Stimulated activated CD4-positive, alpha-beta T cell treated with anti-CD3 and anti-CD28 coated beads, TNF-alpha, amount 100 ng/mL, for 24 hours (primary cell): Measurements from ENCODE around the gene PTPN7.
"Not testable (repeated sequence)": the region's sequence is repeated elsewhere in the genome, so short reads cannot be mapped to it uniquely, and the experiment has no call there.

Experiments
- DNase-seq, 3 experiments: peaks; one replicate each; pipeline ENCODE4 v3.0.0-alpha.2; 2020; ENCODE audit warnings: low read depth in 3 of 3

Gene PTPN7

DNA sequence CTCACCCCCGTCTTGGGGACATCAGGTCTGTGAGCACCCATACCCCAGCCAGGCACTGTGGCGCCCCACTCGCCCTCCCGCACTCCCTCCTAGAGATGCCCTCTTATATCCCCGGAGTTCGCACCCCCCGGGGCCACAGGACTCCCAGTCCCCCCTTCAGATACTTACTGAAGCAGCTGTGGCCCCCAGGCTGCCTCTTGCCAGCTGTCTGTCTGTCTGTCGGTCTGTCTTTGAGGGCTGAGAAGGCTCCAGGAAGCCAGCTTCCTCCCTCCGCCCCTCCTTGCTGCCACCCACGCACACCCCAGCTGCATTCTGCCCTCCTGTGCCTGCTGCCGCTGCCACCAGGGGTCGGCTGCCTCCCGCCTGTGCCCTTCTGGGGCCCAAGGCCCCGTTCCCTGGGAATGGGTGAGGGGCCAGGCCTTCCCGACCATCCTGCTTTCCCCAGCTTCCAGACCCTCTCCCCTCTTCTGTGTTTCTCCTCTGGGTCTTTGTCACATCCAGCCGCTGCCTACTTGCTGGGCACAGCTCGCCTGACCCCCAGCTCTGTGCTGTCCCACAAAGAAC lies at the start of gene PTPN7:
Gene PTPN7 (minus strand): TSS at position 226 of the 564 bp plus-strand sequence. CDS start 1,200 bp downstream, outside the sequence.
- DNase-seq = peak; percentile 75 to 91 (median 80)

DNA sequence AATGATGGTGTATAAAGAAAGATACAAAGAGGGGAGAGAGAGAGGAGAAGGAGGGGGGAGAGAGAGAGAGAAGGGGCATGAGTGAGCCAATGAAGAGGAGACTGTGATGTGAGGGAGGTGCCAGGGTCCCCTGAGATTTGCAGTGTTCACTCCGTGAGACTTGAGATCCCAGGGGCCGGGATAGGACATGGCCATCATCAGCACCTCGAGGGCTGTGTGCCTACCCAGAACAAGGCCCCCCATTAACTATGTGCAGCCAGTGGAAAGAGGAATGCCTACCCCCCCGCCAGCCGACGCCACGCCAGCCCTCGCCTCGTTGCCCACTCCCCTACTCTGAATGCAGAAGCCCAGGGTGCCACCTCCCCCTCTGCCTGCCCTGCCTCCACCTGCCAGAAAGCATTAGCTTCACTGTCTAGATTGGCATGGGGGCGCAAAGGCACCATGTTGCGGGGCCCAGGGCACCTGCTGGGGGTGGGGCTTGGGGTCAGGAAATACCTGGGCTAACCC lies 48.0 kb upstream of the PTPN7 start:
- DNase-seq = no peak

DNA sequence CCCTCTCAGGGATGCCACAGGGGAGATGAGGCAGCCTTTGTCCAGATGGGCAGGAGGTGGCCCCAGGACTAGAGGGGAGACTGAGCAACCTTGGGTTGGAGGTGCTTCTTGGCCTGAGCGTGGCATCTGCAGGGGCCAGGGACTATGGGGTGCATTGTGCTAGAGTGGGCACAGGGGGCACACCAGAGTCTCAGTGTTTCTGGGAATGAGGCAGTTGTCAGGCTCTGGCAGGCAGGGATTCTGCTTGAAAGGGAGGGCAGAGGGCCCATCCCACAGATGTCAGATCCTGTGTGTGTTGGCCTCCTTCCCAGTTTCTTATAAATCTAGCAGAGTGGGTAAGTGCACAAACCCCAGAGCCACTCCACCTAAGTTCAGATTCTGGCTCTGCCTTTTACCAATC lies 46.9 kb upstream of the PTPN7 start:
- no peak for DNase-seq

DNA sequence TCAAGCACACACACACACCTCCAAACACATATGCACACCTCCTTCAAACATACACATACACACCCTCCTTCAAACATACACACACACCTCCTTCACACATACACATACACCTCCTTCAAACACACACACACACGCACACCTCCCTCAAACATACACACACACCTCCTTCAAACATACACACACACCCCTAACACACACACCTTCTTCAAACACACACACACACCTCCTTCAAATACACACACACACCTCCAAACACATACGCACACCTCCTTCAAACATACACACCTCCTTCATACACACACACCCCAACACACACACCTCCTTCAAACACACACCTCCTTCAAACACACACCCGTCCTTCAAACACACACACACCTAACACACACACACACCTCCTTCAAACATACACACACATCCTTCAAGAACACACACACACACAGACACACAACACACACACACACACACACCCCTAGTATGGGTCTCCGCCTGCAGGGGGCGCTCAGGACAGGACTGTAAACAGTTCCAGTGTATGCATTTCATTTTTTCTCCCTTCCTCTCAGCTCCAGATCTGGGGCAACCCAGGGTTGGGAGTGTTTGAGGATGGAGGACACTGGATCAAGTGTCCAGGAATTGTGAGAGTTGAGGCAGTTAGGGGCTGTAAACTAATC lies 45.3 kb upstream of the PTPN7 start:
- DNase-seq = no peak

DNA sequence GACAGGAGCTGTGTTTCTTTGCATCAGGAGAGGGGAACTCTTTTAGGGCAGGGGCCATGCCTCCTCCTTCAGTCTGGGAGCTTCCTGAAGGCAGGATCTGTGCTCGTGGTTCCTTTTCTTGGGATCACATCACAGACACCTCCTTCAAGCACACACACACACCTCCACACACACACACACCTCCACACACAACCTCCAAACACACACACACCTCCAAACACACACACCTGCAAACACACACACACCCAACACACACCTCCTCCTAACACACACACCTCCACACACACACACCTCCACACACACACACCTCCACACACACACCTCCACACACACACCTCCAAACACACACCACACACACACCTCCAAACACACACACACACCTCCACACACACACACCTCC lies 43.7 kb upstream of the PTPN7 start:
- DNase-seq = no peak

DNA sequence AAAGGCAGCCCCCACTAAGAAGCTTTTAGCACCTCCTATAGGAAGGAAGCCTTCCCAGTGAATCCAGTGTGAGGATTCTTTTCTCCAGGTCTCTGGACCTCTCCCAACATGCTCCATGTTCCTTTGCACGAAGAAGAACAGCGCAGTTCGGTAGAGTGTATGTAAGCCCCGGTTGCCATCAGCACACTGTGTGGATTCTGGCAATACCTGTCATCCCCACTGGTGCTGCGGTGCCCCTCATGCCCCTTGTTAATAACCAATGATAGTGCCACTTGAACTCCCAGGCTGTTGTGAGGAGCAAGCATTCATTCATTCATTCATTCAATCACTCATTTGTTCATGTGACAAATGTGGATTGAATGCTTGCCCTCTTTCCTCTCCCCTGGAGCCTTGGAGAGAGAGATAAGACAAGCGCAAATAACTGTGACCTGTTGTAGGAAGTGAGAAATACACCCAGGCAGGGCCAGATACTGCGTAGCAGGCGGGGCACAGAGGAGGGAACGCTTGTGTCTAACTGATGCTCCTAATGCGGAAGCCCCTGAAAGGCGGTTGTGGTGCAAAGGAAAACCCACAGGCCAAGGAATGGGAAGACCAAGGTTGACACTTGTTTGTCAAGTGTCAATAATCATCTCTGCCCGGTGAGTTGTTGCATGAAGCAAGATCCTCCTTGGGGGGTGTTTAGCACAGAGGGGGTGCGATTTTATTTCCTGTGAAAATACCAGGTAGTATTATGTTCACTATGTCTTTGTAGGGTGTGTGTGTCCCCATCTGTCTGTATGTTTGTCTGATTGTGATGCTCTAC lies 43.0 kb upstream of the PTPN7 start:
- no peak for DNase-seq

DNA sequence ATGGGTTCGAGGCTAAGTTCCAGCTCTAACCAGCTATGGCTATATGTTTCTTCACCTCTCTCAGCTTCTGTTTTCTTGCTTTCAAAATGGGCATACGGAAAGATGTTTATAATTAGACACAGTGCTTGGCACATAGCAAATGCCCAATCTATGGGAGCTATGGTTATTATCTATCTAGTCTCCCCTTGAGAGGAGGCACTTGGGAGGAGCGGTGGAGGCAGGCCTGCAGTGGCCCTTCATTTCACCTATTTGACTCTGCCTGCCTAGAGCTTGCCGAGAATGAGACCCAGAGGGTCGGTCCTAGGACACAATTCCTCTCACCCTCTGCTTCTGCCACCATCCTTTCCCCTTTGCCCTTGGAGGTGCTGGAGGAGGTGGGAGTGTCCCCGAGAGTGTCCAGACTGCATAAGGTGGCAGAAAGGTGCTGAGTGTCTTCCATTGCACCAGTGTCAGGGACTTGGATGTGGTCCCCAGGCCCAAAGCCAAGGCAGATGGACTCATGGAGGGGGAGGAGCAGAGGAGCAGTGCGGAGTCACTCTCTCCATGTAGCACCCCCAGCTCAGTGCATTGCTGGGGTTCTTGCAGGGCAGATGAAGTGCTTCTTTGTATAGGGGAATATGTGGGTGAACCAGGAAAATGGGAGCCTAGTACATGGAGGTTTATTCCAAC lies 42.2 kb upstream of the PTPN7 start:
- DNase-seq = no peak

DNA sequence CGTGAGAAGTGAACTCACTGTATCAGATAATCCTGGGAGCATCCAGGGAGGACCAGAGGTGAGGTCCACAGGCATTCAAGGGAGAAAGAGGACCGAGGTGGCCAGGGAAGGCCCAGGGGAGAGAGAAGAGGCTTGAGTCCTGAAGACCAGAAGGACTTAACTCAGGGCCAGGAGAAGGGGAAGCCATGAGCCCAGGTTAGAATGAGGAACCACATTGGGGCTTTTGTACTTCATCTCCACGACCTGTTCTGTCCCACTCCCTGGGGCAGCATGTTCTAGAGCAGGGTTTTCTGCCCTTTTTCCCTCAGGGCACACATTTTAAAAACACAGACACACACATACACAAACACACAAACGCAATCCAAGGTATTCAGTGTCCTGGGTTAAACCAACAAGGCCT lies 41.6 kb upstream of the PTPN7 start:
- no peak for DNase-seq

DNA sequence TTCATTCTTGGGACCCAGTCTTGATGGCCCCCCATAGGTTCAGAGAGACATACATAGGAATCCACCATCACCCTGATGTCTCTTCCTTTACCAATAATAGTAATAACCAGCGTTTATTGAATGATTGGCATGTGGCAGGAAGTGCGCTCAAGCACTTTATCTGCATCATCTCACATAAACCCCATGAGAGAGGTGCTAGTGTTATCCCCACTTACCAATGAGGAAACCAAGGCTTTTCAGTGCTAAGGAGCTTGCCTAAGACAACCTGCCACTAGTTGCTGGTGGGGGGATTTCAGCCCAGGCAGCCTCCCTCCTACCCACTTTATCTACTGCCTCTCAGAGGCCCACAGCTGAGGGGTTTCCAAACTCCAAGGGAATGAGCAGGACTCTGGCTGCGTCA lies 40.9 kb upstream of the PTPN7 start:
- DNase-seq = no peak

DNA sequence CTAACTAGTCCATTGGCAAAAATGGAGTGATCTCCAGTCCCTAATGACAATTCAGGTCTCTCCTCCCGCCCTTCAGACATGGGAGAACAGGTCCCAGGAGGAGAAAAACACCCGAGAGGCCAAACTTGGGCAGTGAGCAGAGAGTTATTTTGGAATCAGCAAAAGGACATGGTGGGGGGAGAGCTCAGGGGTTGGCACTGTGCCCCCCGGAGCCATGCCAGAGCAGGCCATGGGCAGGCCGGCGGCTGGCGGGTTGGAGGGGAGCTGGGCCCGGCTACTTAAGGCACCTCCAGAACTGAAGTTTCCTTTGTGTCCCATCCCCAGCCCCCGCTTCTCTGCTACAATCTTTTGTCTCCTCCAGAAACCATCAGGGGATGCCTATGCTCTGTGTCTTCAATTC lies 40.3 kb upstream of the PTPN7 start:
- no peak for DNase-seq

DNA sequence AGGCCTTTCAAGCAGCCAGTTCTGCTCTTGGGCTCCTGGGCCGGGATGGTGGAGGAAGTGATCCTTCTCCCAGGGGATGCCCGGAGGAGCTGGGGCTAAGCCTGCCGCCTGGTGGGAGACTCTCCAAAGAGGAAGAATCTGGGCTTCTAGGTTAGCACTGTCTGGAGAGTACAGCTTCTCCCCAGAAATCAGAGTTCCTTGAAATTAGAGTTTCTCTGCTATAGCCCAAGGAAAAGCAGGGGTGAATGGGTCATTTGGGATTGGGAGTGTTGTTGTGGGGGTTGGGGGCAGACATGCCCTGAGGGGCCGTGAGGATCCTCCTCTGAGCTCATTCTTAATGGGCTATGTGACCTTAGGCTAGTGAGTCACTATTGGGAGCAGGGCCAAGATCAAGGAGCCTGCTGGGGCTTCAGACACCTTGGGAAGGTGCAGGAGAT lies 39.7 kb upstream of the PTPN7 start:
- no peak for DNase-seq

DNA sequence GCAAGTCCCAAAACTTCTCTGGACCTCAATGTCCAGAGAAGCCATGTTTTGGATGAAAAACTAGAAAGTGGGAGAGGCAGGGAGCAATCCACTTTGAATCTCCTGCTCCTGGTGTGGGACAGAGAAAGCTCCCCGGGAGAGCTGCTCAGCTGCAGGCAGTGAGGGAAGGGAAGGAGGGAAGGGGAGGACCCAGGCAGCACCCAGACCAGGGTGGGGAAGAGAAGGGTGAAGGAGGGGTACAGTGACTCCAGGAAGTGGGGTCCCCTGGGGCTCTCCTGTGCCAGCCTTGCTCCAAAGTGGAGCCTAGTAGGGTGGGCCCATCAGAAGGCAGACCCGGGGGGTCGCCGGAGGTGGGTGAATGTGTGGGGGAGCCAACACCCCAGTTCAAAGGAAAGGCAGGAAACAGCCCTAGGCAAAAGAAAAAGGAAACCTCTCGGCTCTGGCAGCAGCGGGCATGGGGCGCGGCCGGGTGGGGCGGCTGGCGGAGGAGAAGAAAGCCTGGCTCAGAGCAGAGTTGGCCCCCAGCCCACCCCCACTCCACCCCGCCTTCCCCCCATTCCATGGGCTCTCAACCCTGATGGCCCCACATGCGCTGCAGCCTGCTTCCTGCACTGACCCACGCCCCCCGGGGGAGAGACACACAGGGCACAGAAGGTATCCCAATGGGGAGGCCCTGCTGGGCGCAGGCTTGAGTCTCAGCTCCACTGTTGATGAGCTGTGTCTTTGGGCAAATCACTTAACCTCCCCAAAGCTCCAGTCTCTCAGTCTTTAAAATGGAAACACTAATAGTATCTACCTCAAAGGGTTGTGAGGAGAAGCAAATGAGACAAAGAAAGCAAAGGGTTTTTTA lies 38.9 kb upstream of the PTPN7 start:
- no peak for DNase-seq

DNA sequence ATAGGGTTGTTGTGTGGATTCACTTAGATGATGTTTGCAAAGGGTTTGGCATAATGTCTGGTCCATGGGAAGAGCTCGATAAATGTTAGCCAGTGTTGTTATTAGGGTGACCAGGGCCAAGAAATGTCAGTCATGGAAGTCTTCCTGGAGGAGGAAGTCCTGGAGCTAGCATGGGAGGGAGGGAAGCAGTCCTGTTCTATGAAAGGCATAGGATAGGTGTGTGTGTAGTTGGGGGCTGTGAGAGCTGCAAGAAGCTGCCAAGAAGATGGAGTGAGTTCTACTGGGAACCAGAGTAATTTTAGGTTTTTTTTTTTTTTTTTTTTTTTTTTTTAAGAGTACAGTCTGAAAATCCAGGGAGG lies 37.9 kb upstream of the PTPN7 start:
- no peak for DNase-seq

DNA sequence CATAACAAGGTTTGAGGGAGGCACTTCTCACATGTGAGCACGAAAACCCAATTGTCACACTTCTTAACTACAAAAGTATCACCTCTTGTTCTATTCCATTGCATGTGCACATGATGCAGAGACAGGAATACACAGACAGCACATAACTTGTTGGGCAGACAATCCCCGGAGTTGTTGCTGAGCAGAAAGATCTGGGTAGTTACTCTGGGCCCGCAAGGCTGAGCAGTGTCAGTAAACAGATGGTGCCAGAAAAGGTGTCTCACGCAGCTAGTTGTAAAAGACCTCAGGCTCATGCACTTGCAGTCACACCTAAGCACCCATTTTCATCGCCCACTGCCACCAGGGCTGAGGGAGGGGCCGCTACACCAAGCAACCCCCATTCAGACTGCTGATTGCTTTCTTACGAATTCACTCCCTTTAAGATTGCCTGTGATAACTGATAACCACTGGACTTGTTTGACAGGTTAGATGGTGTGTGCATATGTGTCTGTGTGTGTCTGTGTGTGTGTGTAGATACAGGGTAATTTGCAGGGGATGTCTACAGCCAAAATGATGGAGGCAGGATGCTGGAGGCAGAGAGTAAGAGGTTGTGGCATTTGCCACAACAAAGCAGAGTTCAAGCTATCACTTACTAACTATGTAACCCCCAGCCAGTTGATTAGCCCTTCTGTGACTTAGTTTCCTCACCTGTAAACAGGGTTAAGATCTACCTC lies 37.4 kb upstream of the PTPN7 start:
- no peak for DNase-seq

DNA sequence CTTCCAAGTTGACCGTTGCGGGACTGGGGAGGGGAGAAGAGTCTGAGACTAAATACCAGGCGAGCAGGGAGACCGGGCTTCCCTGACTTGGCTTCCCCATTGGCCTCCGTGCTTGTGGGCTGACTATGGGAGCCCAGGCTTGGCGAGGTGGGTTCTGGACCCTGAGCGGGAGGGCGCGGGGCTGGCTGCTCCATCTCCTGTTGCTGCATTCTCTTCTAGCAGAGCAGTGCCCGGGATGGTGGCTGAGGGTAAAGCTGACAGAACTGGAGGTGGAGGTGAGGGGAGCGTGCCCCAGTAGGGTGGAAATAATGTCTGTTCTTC lies 33.9 kb upstream of the PTPN7 start:
- no peak for DNase-seq

DNA sequence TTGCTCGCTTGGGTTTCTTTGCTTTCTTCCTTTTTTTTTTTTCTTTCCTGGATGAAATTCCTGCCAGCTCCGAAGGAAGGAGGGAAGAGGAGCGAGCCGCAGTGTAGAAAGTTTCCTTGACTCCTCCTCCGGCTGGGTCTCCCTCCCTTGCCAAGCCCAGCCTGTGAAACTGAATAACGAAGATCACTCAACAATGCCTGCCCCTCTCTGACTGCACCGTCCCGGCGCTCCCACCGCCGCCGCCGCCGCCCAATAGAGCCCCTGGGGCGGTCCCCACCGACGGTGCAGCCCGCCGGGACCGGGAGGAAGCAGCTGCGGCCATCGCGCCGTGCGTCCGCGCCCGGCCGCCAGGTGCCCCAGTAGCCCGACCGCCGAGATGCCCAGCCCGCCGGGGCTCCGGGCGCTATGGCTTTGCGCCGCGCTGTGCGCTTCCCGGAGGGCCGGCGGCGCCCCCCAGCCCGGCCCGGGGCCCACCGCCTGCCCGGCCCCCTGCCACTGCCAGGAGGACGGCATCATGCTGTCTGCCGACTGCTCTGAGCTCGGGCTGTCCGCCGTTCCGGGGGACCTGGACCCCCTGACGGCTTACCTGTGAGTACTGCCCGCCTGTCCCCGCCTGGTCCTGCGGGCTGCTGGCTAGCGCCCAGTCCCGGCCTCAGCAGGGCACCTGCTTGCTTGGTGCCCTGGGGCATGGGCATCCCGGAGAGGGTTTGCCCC lies 33.4 kb upstream of the PTPN7 start, which contains the start of gene LGR6:
Gene LGR6 (plus strand): TSS at position 186 of the 714 bp plus-strand sequence. CDS start 191 bp downstream, at position 377.
- no peak for DNase-seq

DNA sequence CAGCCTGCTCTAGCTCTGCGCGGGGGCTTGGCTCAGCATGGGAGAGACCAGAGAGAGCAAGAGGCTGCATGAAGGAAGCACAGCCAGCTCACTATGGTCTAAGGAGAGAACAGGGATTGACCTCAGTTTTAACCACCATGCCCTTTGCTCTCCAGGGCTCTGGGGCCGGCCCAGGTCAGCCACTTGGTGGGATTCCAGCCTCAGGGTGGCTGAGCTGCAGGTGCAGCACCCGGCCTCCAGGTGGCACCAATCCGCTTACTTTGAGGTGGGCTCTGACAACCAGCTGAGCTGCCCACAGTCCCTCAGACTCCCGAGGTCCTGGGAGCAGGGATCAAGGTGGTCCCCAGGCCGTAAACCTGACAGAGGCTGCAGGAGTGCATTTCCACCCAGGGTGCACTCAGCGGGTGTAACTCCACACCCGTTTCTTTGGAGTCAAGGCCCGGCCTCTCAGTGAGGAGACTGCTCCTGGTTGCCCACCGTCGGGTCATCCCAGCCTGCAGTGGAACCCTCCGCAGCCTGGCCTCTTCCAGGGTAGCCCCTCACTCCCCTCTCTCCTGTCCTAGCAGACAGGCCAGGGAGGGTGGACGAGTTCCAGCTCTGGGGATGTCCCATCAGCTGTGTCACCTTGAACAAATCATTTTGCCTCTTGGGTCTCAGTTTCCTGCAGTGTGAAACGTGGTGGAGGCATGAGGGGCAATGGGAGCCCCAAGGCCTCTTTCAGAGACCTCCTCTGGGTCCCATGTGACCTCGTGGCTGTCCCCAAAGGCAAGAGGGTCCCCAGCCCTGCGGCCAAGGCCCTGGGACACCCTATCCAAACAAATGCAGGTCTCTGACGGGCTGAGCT lies 32.6 kb upstream of the PTPN7 start:
- peak in 2 of 3 experiments; percentile 22 to 46 for DNase-seq

DNA sequence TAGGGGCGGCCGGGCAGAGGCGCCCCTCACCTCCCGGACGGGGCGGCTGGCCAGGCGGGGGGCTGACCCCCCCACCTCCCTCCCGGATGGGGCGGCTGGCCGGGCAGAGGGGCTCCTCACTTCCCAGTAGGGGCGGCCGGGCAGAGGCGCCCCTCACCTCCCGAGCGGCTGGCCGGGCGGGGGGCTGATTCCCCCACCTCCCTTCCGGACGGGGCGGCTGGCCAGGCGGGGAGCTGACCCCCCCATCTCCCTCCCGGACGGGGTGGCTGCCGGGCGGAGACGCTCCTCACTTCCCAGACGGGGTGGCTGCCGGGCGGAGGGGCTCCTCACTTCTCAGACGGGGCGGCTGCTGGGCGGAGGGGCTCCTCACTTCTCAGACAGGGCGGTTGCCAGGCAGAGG lies 31.0 kb upstream of the PTPN7 start:
- not testable (repeated sequence) for DNase-seq
